Measurements from ENCODE around the gene ABRAXAS1.
A peak's percentile ranks its signal among the peaks of the same experiment; 100 is the strongest.
"Not testable (repeated sequence)": the region's sequence is repeated elsewhere in the genome, so short reads cannot be mapped to it uniquely, and the experiment has no call there.

The ABRAXAS1 gene

GRCh38 chr4:83484500-83485461 is at the start of gene ABRAXAS1:
Gene ABRAXAS1 (minus strand): TSS chr4:83485100. CDS start chr4:83485072, 28 bp downstream.
- DNase-seq (ENCODE audit: low read depth, low spot score), result peak; percentile 82

DNA sequence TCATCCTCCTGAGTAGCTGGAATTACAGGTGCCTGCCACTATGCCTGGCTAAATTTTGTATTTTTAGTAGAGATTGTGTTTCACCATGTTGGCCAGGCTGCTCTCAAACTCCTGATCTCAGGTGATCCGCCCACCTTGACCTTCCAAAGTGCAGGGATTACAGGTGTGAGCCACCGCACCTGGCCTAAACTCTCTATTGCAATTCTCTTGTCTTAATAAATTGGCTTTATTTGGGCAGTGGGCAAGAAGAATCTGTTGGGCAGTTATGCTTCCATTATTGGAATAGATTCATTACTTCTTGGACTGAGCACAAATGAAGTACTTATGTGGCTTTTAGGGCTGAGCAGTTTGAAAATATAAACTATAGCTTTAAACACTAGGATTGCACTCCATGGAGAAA is 42.8 kb upstream of the ABRAXAS1 start:
- DNase-seq (ENCODE audit: low read depth, low spot score), result no peak

DNA sequence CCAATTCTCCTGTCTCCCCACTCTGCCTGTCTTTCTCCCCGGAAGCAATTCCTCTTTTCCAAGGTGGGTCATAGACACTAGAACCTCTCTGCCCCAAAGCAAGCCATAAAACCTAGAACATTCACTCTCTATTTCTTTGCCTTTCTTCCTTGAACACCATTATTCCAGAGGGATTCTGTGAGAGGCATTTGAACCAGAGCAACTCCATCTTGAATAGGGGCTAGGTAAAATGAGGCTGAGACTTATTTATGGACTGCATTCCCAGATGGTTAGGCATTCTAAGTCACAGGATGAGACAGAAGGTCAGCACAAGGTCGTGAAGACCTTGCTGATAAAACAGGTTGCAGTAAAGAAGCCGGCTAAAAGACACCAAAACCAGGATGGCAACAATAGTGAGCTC is 37.3 kb upstream of the ABRAXAS1 start:
- no peak for DNase-seq (ENCODE audit: low read depth, low spot score)

DNA sequence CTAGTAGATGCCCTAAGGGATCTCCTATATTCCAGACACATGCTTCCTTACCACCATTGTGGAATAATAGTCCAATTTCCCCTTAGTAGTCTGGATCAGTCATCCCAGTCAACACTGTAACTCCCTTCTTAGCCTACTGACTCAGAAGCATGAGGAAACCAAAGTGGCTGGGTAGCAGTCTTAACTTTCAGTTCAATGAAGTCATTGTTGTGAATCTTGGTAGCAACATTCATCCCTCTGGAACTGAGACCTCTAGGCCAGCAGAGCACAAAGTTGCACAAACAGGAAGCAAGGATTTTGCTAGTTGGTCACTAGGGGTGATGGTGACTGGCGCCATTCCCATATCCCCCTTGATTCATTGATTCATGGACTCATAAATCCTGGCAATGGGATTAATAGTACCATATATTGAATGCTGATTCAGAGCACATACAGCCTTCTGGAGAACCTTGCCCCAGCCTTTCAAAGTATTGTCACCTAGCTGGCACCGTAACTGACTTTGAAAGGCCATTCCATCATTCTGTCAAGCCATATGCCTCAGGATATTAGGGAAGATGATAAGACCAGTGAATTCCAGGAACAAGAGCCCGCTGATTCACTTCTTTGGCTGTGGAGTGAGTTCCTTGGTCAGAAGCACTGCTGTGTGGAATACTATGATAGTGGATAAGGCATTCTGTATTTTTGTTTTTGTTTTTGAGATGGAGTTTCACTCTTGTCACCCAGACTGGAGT is 31.3 kb upstream of the ABRAXAS1 start:
- no peak for DNase-seq (ENCODE audit: low read depth, low spot score)

DNA sequence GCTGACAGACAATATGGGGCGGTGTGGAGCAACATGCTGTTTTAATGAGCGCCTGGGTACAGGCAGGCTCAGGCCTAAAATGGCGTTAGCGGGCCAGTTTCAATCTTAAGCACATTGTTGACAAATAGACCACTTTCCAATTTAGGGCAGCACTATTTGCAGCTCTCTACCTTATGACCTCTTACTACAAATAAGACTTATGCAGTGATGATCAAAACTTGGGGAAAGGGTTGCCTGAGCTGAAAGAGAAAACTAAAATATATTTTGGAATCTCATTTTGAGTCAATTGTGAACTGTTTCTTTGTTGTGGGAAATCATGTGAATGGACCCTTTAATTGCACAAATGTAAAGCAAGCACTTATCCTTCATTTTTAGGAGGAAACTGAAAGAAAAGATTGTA is 25.5 kb upstream of the ABRAXAS1 start:
- DNase-seq (ENCODE audit: low read depth, low spot score), result no peak

GRCh38 chr4:83509156-83509585 is 24.3 kb upstream of the ABRAXAS1 start:
- DNase-seq (ENCODE audit: low read depth, low spot score), result not testable (repeated sequence)

DNA sequence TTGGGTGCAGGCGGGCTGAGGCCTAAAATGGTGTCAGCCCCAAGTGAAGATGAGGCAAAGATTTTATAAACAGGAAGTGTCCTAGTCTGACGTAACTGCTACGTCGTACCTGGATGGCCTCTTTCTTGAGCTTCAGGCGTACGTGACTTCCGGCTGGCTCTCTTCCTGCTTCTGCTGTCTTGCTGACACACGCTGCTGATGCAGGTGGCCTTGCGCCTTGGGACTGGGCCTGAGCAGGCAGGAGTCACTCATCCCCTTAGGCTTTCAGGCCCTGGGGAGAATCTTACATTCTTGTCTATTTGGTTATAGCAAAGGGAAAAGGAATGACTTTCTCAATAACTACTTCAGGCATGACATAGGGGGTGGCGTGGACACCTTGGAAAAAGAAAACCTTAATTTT is 20.1 kb upstream of the ABRAXAS1 start:
- DNase-seq (ENCODE audit: low read depth, low spot score), result no peak

- DNase-seq (ENCODE audit: low read depth, low spot score), result no peak
Measured at GRCh38 chr4:83504503-83504902, 19.6 kb upstream of the ABRAXAS1 start.

GRCh38 chr4:83503974-83504373 is 19.1 kb upstream of the ABRAXAS1 start:
- DNase-seq (ENCODE audit: low read depth, low spot score), result no peak

- not testable (repeated sequence) for DNase-seq (ENCODE audit: low read depth, low spot score)
Measured at GRCh38 chr4:83501671-83502070, 16.8 kb upstream of the ABRAXAS1 start.

- DNase-seq (ENCODE audit: low read depth, low spot score), result no peak
Measured at GRCh38 chr4:83498187-83498586, 13.3 kb upstream of the ABRAXAS1 start.

GRCh38 chr4:83496085-83496917 is 11.4 kb upstream of the ABRAXAS1 start:
- DNase-seq (ENCODE audit: low read depth, low spot score), result not testable (repeated sequence)

- DNase-seq (ENCODE audit: low read depth, low spot score), result no peak
Measured at GRCh38 chr4:83490876-83491450, 6.1 kb upstream of the ABRAXAS1 start.

- DNase-seq (ENCODE audit: low read depth, low spot score), result no peak
Measured at GRCh38 chr4:83489711-83490326, 4.9 kb upstream of the ABRAXAS1 start.

DNA sequence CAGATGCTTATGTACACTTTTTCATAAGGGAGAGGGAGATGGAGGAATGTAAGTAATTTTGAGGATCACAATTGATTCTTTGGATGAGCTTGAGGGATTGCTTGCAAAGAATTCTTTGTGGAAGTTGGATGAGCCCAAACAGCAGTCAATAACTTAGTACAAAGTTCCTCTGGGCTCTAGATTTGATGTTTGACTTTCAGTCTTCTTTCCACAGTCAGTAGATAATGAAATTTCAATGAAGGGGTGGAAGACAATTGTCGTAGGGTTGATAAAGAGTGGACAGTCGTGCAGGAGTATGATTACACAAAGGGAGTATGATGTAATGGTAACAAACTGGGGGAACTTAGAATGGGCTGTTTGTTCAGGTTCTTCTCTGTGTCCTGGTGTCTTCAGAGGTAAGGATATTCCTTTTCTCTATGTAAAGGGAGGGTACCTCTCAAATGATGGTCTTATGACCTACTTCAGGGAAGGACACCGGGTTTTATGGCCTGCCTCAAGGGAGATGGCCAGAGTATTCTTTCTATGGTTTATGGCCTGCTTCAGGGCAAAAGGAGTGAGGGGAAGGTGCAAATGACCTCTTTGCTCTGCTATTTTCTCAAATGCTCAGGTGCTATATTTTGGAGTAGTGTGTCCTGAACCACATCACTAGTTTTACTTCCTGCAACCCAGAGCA is 1.7 kb upstream of the ABRAXAS1 start:
- no peak for DNase-seq (ENCODE audit: low read depth, low spot score)

- DNase-seq (ENCODE audit: low read depth, low spot score), result no peak
Measured at GRCh38 chr4:83473966-83474365, 10.9 kb downstream of the ABRAXAS1 start.

DNA sequence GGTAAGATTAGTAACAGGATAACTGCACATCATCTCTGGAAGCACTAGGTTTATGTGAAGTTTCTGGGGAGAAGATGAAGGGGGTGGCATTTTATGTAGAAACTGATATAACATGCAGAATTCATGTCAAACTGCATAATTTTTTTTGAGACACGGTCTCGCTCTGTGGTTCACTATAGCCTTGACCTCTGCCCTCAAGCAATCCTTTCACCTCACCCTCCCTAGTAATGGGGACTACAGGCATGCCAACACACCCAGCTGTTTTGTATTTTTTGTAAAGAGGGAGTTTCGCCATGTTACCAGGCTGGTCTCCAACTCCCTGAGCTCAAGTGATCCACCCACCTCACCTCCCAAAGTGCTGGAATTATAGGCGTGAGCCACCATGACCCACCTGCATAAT is 11.5 kb downstream of the ABRAXAS1 start:
- DNase-seq (ENCODE audit: low read depth, low spot score), result no peak

DNA sequence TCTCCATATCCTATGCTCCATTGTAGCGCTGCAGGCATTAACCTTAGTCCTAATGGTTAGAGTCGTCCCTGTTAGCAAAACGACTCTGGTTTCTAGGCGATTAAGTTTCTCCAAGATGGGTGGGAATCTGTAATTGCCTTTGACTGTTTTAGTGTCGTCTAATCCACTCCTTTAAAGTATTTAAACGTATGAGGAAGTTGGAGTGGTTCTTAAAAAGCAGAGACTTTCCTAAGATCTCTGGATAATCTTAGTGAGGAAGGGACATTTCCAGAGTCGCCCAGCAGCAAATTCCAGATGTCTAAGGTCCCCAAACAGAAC is 28.8 kb downstream of the ABRAXAS1 start:
- no peak for DNase-seq (ENCODE audit: low read depth, low spot score)

DNA sequence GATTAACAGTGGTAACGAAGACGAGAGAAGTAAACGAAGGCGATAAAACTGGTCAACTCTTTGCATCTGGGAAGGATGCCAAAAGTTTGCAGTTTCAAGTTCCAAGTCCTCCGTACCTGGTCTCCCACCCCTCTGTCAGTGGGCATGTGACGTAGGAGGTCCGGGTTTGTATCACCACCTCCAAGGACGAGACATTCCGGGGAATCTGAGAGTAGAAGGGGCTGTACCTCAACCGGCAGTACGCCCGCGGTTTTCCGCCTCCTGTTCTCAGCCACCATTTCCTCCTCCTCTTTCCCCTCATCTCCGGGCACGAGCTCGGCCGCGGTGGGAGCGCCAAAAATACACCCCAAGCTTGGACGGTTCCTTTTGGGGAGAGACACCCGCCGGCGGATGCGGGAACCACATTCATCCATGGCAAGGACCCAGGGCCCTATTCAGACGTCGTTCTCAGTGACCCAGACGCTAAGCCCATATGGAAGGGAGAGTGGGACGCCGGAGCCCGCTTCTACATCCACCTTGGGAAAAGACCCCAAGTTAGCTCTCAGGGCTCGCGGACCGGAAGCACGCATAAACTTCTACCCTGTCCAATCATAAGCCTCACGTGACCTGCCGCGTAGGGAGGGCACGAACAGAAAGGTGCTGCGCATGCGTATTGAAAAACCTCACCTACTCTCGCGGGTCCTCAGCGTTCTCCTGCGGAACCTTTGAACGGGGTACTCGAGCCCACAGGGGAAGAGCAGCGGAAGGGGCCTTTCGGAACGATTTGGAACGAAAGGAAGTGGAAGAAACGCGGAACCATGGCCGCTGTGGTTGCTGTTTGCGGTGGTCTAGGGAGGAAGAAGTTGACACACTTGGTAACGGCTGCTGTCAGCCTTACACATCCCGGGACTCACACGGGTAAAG is 29.4 kb downstream of the ABRAXAS1 start, which contains the start of the genes HELQ and MRPS18C:
TSS of gene HELQ (minus strand) at position 543 of the 903 bp plus-strand sequence. CDS start at position 413, 130 bp downstream.
TSS of gene MRPS18C (plus strand) at position 778 of the 903 bp plus-strand sequence. CDS start at position 798, 20 bp downstream.
- DNase-seq (ENCODE audit: low read depth, low spot score), result peak; percentile 97

Data from smooth muscle cell of the brain vasculature (primary cell).